ENCODE results near the gene SEMA4F.

DNA sequence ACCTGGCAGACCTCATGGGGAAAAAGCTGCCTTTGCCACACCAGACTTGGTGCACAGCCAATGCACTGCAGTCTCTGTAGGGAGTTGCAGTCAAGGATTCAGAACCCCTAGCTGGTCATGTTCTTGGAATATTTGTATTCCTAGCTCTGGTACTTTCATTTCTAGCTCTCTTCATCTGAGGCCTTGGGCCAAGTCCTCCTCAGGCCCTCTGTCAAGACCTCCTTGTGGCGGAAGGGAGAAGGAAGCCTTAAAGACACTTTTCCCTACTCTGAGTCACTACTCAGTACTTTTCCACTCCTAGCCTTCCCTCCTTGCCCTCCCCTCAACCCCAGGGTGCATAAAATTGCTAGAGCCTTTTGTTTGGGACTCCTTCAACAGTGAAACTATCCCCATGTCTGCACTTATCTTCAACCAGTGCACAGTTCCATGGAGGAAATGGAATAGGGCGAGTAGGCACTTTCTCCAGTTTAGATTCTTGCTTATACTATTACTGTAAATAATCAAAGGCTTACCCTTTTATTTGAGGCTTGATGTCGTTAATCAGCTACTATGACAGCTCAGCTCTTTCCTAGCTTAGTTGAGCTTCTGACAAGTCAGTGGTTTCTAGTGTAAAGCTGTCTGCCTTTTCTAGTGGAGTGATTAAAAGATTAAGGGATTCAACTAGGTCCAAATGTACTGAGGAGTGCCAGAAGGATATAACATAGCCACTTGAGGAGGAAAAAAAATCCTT, 21.7 kb upstream of the SEMA4F start:
- TF ChIP-seq, protein P1, sequence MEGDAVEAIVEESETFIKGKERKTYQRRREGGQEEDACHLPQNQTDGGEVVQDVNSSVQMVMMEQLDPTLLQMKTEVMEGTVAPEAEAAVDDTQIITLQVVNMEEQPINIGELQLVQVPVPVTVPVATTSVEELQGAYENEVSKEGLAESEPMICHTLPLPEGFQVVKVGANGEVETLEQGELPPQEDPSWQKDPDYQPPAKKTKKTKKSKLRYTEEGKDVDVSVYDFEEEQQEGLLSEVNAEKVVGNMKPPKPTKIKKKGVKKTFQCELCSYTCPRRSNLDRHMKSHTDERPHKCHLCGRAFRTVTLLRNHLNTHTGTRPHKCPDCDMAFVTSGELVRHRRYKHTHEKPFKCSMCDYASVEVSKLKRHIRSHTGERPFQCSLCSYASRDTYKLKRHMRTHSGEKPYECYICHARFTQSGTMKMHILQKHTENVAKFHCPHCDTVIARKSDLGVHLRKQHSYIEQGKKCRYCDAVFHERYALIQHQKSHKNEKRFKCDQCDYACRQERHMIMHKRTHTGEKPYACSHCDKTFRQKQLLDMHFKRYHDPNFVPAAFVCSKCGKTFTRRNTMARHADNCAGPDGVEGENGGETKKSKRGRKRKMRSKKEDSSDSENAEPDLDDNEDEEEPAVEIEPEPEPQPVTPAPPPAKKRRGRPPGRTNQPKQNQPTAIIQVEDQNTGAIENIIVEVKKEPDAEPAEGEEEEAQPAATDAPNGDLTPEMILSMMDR (optimal IDR thresholded peaks at IDR 0.05 in 1 of 3, IDR thresholded peaks at IDR 0.05 in 1 of 3, conservative IDR thresholded peaks at IDR 0.05 in 1 of 3; ENCODE audit: extremely low read depth in 1 of 3, insufficient read depth in 2 of 3, low read length in 3 of 3): no peak
- TF ChIP-seq EZH2 (IDR thresholded peaks at IDR 0.05; ENCODE audit: low read length): no peak

All from keratinocyte (primary cell).